ENCODE data around the gene NUP43.
"Not testable (repeated sequence)": the region's sequence is repeated elsewhere in the genome, so short reads cannot be mapped to it uniquely, and the experiment has no call there.

Gene NUP43

DNA sequence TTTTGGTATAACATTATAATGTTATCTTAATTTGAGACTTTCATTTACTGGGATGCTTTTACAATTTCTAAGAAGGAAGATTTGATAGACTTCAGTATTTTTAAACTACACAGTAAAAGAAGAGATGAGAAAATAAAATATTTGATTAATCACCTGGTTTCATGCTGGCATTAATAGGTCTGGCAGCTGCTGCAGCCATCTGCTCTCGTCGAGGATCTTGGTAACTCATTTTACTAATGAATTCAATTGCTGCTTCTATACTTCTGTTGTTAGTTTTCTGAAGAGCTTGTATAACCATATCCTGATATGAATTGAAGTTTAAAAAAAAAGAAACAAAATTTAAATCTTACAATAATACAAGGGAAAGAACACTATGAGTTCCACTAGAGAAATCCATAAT lies 51.4 kb downstream of the NUP43 start:
- no peak for DNase-seq

DNA sequence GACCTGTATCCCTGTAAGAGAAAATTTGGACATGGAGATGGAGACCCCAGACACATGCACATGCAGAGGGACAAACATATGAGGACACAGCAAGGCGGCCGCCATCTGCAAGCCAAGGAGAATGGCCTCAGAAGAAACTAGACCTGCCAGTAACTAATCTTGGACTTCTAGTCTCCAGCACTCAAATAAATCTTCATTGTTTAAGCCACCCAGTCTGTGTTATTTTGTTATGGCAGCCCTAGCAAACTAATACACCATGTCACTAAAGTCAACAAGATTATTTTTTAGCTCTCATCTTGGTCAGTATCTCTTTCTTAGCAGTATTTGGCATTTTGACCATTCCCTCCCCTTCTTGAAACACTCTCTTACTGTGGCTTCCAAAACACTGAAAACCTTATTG lies 55.1 kb downstream of the NUP43 start:
- no peak for DNase-seq

DNA sequence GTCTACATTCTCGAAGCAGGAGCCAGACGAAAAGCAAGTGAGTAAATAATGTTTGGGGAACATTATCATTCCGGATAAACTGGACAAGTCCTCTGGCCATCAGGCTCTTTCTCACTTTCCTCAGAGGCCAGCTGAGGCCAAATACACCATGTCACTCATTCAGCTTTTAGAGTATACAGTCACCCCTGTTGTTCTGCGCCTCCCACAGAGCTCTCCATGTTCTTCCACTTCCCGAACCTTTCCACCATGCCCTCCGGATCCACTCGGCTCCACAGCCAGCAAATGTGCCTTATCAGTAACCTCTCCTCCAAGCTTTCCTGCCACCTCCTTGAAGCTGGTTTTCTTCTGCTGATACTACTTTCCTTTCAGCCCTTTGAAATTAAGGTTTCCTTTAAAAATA lies 60.1 kb downstream of the NUP43 start:
- no peak for DNase-seq

DNA sequence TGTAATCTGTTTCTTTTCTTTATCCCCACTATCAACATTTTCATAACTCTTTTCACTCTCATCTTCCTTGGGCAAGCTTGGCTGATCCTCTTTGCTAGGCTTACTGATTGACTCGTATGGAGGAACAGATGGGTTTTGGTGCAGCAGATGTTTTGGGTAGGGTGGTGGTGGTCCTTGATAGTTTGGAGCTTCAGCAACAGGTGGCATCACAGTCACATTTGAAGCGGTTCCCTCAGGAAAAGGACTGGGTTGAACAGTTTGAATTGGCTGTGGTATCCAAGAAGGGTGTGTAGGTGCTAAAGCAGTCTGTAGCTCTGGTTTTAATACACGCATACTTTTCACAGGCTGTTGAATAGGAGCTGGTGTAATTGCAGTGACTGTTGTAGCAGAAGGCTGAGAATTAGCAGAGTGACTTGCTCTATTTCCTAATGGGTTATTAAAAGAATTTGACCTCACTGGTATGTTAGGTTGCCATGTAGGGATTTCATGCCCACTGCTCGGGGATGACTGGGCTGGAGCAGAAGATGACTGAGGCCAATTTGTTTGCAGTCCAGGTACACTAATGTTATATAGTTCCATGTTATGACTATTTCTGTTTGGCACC lies 63.0 kb downstream of the NUP43 start:
- no peak for DNase-seq

DNA sequence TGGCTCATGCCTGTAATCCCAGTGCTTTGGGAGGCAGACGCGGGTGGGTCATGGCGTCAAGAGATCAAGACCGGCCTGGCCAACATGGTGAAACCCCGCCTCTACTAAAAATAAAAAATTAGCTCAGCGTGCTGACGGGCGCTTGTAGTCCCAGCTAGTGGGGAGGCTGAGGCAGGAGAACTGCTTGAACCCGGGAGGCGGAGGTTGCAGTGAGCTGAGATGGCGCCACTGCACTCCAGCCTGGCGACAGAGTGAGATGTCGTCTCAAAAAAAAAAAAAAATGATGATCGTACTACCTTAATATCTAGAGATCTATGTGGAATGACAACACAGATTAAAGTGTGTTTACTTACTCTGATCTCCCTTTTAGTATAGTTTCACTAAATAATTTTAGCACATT lies 64.5 kb downstream of the NUP43 start:
- DNase-seq = not testable (repeated sequence)

DNA sequence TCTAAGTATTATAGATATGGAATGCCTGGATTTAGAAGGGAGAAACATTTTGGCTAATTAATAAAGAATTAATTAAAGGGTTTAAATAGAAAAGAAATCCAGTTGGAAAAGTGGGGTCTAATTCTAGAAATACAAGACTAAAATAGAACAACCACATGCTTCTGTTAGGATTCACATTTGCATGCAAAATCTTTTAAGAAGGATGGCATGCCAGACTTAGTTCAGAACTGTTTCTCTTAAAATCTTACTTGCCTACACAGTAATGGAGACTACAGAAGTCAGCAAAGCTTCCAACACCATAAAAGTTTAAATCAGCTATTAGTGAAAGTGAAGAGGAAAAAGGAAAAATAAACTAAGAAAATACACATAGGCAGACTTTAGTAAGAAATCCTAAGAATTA lies 65.1 kb downstream of the NUP43 start:
- no peak for DNase-seq

DNA sequence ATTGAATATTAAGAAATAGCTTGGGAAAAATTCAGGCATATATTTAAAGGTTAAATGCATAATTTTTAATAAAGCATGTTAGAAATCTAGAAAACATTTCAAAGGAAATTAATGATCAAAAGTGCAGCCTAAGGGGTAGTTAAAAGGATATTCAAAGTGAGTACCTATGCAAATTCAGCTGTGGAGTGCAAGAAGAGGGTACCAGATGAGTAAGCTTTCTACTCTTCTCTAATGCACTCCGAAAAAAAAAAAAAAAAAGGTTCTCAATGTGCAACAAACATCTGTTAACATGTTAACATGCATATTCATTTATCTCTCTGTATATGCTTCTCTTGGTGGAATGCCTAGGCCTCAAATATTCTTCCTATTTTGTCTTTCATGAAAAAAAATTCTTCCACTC lies 65.8 kb downstream of the NUP43 start:
- DNase-seq = no peak

Measured in right kidney (tissue), 1 donor.